Ovary (tissue), 3 donors: Measurements from ENCODE around the gene ASB7.

Experiments
- CTCF ChIP-seq, 3 donors: fragments of 450-650 bp in 2 of 3; fragments of 200-600 bp in 1 of 3; IDR thresholded peaks; one replicate each; pipeline versions ENCODE4 v1.5.1 to v1.8.0; 2016 to 2022; ENCODE audit warnings: antibody characterized with exemption in 3 of 3, mild to moderate bottlenecking in 1 of 3
- EP300 ChIP-seq: sonication (generic); formaldehyde crosslinking; IDR thresholded peaks from one replicate; pipeline ENCODE4 v1.6.1; 2017; ENCODE audit warnings: antibody characterized with exemption
- POLR2A ChIP-seq: fragments of 450-650 bp; IDR thresholded peaks from one replicate; pipeline ENCODE4 v1.6.1; 2017; ENCODE audit warnings: antibody characterized with exemption, mild to moderate bottlenecking, moderate library complexity
- donor health status: DM: no; HTN: no; CAD: no.

- TF ChIP-seq CTCF (IDR thresholded peaks at IDR 0.05) (no peak), POLR2A (no peak), EP300 (no peak)
Measured at GRCh38 chr15:100570735-100571313, 31.6 kb upstream of the ASB7 start.
